NCI-H1694 (cell line): ENCODE results near the gene ANAPC1.
"Not testable (repeated sequence)": the region's sequence is repeated elsewhere in the genome, so short reads cannot be mapped to it uniquely, and the experiment has no call there.

Source experiments
- DNase-seq: peaks from one replicate; lab custom pipeline; 2025; lab: John Stamatoyannopoulos, UW

Gene ANAPC1

GRCh38 chr2:111905475-111905869, 21.5 kb upstream of the ANAPC1 start:
- DNase-seq = not testable (repeated sequence)

GRCh38 chr2:111904726-111905474, 20.9 kb upstream of the ANAPC1 start:
- DNase-seq = no peak

GRCh38 chr2:111903930-111904439, 20.0 kb upstream of the ANAPC1 start:
- DNase-seq = no peak

DNA sequence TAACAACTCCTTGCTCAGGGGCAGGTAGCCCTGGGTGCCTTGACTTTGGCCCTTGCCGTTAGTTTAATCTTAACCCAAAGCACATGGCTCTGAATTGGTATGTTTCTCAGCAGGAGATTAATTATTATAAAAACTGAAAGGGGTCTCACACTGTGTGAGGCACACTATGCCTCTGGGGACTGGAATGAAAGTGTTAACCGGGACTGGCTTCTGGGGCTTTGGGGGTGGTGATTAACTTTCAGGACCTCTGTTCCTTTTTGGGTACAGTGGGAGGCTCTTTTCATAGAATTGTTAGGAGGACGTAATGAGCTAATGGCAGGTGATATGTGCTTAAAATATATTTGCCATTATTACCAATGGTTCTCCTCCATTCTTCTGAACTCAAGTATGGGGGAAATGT, 19.5 kb upstream of the ANAPC1 start:
- DNase-seq = no peak

GRCh38 chr2:111900859-111901258, 16.9 kb upstream of the ANAPC1 start:
- DNase-seq = peak; percentile 26

DNA sequence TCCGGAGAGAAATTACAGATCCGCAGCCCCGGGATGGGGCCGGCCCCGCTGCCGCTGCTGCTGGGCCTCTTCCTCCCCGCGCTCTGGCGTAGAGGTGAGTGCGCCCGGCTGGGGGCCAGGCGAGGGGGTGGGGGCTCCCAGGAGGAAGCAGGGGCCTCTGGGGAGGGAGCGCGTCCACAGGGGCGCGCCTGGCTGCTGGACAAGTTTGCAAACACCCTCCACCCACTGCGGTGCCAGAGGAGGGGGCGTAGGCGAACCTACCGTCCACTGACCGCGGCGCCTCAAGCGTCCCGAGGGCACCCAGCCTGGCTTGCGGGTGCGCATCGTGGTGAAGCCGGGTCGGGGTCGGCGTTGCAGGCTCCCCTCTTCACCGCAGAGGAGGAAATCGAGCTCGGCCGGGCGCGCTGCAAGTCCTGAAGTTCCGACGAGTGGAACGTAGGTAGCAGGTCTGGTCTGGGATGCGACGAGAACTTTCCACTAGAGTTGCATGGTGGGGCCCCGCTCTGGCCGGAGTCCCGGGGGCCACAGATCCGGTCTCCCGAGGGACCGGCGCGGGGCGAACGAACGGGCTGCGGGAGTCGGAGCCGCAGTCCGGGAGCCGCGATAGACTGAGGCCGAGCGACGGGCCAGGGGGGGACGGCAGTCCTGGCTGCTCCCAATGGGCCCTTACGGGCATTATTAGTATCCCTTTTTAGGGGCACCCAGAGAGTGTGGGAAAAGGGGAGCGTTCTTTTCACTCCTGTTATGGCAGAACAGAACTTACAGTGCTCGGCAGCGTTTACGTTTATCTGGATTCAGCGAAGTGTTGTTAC, 14.9 kb upstream of the ANAPC1 start:
- no peak for DNase-seq

- DNase-seq = peak; percentile 72
These were observed 14.1 kb upstream of the ANAPC1 start, which contains the start of gene MERTK for GRCh38 chr2:111897924-111898702. Gene MERTK (plus strand): TSS chr2:111898607. CDS start chr2:111898736, 129 bp downstream.

DNA sequence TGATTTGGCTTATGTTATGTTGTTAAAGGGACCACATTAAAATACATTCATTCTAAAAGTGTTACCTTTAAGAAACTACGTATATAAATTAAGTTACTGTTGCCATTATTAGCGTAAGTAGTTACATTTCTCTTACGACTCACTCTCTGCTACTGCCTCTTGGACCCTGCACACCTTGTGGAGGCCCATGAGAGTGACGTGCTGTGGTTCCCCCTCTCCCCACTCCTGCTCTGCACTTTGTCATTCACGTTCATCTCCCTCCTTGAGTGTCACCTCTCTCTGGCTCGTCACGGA, 13.6 kb upstream of the ANAPC1 start:
- DNase-seq = no peak

DNA sequence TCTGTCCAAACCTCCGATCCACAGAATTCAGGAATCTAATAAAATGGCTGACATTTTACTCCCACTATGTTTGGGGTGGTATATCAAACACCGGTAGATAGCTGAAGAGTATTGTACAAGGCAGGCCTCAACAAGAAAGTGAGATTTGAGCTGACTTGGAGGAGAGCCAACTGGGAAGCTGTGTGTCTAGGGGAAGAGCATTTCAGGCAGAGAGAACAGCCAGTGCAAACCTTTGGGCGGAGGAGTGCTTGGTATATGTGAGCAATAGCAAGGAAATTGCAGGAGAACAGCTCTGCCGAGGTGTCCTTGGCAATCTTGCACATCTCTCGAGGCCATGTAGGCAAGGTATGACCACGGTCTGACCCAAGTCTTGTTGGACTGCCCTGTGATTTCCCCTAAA, 12.6 kb upstream of the ANAPC1 start:
- DNase-seq = peak; percentile 29

GRCh38 chr2:111896024-111896423, 12.0 kb upstream of the ANAPC1 start:
- no peak for DNase-seq

GRCh38 chr2:111884592-111884964, 585 bp upstream of the ANAPC1 start:
- no peak for DNase-seq

GRCh38 chr2:111872806-111873205, 11.2 kb downstream of the ANAPC1 start:
- not testable (repeated sequence) for DNase-seq

DNA sequence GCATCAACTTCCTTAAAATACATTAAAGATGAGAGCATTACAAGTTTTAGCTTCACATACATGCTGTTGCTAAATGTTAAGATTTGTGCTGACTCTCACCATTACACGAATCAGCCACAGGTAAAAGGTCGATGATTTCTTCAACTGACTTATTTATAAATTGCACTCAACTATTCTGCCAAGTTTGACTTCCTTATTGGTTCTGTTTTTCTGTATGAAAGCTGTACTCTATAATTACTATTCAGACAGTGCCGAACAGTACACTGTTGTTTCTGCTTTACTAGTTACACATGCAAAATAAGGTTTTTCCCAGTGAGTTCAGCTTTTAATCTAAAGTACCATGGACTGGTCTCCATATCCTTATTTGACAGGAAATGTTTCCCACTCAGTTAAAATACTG, 18.9 kb downstream of the ANAPC1 start:
- DNase-seq = not testable (repeated sequence)

- not testable (repeated sequence) for DNase-seq
These were observed 24.0 kb downstream of the ANAPC1 start for GRCh38 chr2:111860005-111860404.

GRCh38 chr2:111852544-111852943, 31.4 kb downstream of the ANAPC1 start:
- not testable (repeated sequence) for DNase-seq

GRCh38 chr2:111850646-111851045, 33.3 kb downstream of the ANAPC1 start:
- peak; percentile 12 for DNase-seq

DNA sequence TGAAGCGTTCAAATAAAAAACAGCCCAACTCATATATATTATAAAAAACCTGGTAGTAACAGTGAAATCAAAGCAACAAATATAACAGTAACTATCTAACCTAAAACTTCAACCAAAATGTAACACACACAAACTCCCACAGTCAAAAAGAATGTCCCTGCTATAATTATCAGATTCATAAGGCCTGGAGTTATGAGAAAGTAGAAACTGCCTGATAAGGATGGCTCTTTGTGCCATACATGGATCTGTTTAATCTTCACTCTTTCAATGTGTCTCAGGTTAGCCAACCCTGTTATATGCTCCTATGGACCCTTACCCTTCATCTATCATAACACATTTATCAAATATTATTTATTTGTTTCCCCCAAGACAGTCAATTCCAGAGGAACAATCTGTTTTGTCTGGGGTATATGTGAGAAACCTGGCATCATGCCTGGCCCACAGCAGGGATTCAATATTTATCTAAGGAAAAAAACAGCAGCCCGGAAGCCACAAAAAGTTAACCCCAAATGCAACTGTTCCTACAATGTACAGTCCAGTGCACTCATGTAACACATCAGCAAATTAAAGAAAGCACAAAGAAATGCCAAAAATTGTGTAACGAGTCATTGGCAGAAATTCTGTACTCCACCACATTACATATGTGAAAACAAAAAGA, 44.2 kb downstream of the ANAPC1 start:
- DNase-seq = not testable (repeated sequence)

GRCh38 chr2:111838992-111839391, 45.0 kb downstream of the ANAPC1 start:
- DNase-seq = not testable (repeated sequence)

DNA sequence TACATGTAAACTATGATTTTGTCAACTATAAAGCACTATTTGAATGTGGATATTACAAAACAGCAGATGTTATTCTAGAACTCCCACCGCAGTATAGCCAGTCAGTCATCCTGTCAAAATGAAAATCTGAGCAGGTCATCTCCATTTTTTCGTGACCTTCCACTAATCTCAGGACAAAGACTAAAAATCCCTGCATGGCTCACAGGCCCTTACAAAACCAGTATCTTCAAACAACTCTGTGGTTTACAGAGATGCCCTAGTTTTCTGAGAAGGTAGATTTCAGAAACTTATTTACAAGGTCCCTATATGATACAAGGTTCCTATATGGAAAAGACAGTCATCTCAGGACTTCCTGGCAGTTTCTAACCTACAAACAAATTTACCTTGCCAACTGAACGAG, 49.8 kb downstream of the ANAPC1 start:
- DNase-seq = not testable (repeated sequence)

- DNase-seq = not testable (repeated sequence)
These were observed 53.5 kb downstream of the ANAPC1 start for GRCh38 chr2:111830479-111830878.

GRCh38 chr2:111828217-111828766, 55.7 kb downstream of the ANAPC1 start:
- not testable (repeated sequence) for DNase-seq
